Calu3 (cell line): ENCODE measurements around the gene IQCC. TPM values are rescaled to one million over a fixed set of nuclear protein-coding genes. Genes with fewer than 3 reads are reported as not detected.

Experiments used
- BruUV-seq: library from RNA; stranded (reverse); fragments of 400-500 nt; replicated peaks from 2 replicates; lab custom pipeline; 2021; lab: Mats Ljungman, UMichigan
- CTCF ChIA-PET: fragments of 300-600 bp; sonication (Branson Sonifier 250); formaldehyde crosslinking; loops from one replicate; lab custom pipeline; 2022; ENCODE audit warnings: antibody characterized with exemption; lab: Charles Lee
- DNase-seq: peaks from one replicate; pipeline ENCODE4 v3.0.0; 2022
- H3K27ac Mint-ChIP-seq: one replicate; pipeline ENCODE4 v1.8.0; 2022; ENCODE audit warnings: mixed read lengths; ENCODE audit not compliant: unreplicated experiment
- H3K27me3 Mint-ChIP-seq: one replicate; pipeline ENCODE4 v1.8.0; 2022; ENCODE audit warnings: mixed read lengths; ENCODE audit not compliant: unreplicated experiment
- H3K36me3 Mint-ChIP-seq: one replicate; pipeline ENCODE4 v1.8.0; 2022; ENCODE audit warnings: mild to moderate bottlenecking, moderate library complexity, mixed read lengths; ENCODE audit not compliant: insufficient read depth, unreplicated experiment
- H3K4me1 Mint-ChIP-seq: one replicate; pipeline ENCODE4 v1.8.0; 2022; ENCODE audit warnings: mild to moderate bottlenecking, low read depth, mixed read lengths; ENCODE audit not compliant: unreplicated experiment
- H3K4me3 Mint-ChIP-seq: one replicate; pipeline ENCODE4 v1.8.0; 2022; ENCODE audit warnings: mild to moderate bottlenecking, low read depth, moderate library complexity, mixed read lengths; ENCODE audit not compliant: unreplicated experiment
- H3K9me3 Mint-ChIP-seq: one replicate; pipeline ENCODE4 v1.8.0; 2022; ENCODE audit warnings: low read depth, mixed read lengths; ENCODE audit not compliant: unreplicated experiment
- intact Hi-C: fragments of 100-400 bp; cut with micrococcal nuclease; formaldehyde crosslinking; loops from one replicate; pipeline ENCODE4 v1.10.0; 2022; ENCODE audit not compliant: unreplicated experiment
- total RNA-seq: library from RNA; stranded (reverse); gene quantifications from 2 replicates; pipeline ENCODE4 v1.2.3, GENCODE V29; 2022
- TF ChIP-seq, protein P1 (sequence below): fragments of 200-600 bp; IDR thresholded peaks from one replicate; pipeline ENCODE4 v1.8.0; 2022; ENCODE audit warnings: antibody characterized with exemption; ENCODE audit not compliant: unreplicated experiment

IQCC gene
- total RNA-seq, 1 experiment from 2014 or later, result 7.6 TPM

DNA sequence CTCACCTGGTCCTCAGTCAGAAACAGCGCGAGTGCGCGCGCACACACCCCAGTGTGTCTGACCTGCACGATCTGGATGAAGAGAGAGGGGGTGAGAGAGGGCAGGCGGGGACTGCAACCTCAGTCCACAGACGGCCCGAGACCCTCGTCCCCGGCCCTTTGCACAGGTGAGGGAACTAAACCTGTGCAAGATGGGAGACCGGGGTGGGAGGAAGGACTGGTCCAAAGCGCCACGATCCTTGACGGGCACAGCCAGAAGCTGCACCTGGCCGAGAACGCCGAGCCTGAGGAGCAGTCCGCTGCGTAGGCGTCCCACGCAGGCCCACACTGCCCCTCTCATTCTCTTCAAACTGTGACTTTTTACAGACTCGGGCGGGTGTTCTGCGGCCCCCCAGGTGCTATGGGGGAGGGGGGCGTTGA lies 519 bp upstream of the IQCC start:
- Mint-ChIP-seq H3K27ac (peak overlapping the region; percentile 86), H3K4me1 (peaks cover 25% of the 10 kb centered on the region), H3K36me3 (peaks cover 70% of the 10 kb centered on the region), H3K4me3 (peak overlapping the region; percentile 86), H3K27me3 (no peaks in the 10 kb centered on the region), H3K9me3 (no peaks in the 10 kb centered on the region)
- CTCF ChIA-PET, result interaction anchor here (0.6 to 0.7 kb wide), 2 partner anchors 27 to 142 kb away, joined by 3 read pairs; no protein-coding TSS in a partner anchor
- intact Hi-C loops, result no loop called here
- DNase-seq, result peak; percentile 13
- TF ChIP-seq, protein P1, sequence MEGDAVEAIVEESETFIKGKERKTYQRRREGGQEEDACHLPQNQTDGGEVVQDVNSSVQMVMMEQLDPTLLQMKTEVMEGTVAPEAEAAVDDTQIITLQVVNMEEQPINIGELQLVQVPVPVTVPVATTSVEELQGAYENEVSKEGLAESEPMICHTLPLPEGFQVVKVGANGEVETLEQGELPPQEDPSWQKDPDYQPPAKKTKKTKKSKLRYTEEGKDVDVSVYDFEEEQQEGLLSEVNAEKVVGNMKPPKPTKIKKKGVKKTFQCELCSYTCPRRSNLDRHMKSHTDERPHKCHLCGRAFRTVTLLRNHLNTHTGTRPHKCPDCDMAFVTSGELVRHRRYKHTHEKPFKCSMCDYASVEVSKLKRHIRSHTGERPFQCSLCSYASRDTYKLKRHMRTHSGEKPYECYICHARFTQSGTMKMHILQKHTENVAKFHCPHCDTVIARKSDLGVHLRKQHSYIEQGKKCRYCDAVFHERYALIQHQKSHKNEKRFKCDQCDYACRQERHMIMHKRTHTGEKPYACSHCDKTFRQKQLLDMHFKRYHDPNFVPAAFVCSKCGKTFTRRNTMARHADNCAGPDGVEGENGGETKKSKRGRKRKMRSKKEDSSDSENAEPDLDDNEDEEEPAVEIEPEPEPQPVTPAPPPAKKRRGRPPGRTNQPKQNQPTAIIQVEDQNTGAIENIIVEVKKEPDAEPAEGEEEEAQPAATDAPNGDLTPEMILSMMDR, result no peak
- BruUV-seq, result no TSS peak

DNA sequence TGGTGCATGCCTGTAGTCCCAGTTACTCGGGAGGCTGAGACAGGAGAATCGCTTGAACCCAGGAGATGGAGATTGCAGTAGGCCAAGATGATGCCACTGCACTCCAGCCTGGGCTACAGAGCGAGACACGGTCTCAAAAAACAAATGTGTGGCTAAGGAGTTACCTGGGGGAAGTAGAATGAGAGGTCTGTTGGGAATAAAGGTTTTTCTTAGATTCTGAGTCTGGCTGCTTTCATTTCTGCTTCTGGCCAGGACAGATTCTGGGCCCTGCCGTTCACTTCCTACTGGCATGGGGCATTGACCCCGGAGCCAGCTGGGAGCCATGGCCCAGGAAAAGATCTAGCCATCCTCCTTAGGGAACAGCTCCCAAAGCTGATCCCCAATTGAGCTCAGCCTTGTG lies 3.0 kb downstream of the IQCC start:
- DNase-seq, result no peak
- Mint-ChIP-seq H3K36me3 (peaks cover 69% of the 10 kb centered on the region), H3K4me1 (peaks cover 10% of the 10 kb centered on the region), H3K27ac (peak overlapping the region; percentile 72), H3K27me3 (no peaks in the 10 kb centered on the region), H3K9me3 (no peaks in the 10 kb centered on the region), H3K4me3 (no peak overlapping the region)
- intact Hi-C loops, result no loop called here
- BruUV-seq, result no TSS peak
- TF ChIP-seq, protein P1, result no peak
- CTCF ChIA-PET, result no interaction called here

DNA sequence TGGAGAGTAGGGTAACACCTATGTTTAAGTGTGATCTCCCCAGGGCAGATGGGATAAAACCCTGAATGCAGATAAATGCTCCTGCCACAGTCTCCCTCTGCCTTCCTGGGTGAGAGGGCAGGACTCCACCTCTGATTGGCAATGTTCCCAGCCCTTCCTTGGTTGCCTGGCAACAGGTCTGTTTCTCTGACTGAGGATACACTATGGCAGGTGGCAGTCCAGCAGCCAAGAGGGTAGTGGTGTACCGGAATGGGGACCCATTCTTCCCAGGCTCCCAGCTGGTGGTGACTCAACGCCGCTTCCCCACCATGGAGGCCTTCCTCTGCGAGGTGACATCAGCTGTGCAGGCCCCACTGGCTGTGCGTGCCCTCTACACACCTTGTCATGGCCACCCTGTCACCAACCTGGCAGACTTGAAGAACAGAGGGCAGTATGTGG lies 3.4 kb downstream of the IQCC start, which contains the start of gene DCDC2B:
Gene DCDC2B, plus strand, starts transcription at position 199 of the 438 bp plus-strand sequence. Its CDS starts 5 bp downstream, at position 204.
- DNase-seq, result peak; percentile 91
- peak within 1 kb of the TSS; percentile 72 for H3K27ac Mint-ChIP-seq
- no TSS peak for BruUV-seq
- H3K4me3 Mint-ChIP-seq, result no peak within 1 kb of the TSS
- peaks cover 10% of the 10 kb centered on the region for H3K4me1 Mint-ChIP-seq
- CTCF ChIA-PET, result interaction anchor here (0.5 kb wide), 1 partner anchor 753 kb away, joined by 3 read pairs; no protein-coding TSS in a partner anchor
- H3K36me3 Mint-ChIP-seq, result peaks cover 72% of the 10 kb centered on the region
- TF ChIP-seq, protein P1, result no peak
- H3K27me3 Mint-ChIP-seq, result no peaks in the 10 kb centered on the region
- intact Hi-C loops, result no loop called here
- H3K9me3 Mint-ChIP-seq, result no peaks in the 10 kb centered on the region

DNA sequence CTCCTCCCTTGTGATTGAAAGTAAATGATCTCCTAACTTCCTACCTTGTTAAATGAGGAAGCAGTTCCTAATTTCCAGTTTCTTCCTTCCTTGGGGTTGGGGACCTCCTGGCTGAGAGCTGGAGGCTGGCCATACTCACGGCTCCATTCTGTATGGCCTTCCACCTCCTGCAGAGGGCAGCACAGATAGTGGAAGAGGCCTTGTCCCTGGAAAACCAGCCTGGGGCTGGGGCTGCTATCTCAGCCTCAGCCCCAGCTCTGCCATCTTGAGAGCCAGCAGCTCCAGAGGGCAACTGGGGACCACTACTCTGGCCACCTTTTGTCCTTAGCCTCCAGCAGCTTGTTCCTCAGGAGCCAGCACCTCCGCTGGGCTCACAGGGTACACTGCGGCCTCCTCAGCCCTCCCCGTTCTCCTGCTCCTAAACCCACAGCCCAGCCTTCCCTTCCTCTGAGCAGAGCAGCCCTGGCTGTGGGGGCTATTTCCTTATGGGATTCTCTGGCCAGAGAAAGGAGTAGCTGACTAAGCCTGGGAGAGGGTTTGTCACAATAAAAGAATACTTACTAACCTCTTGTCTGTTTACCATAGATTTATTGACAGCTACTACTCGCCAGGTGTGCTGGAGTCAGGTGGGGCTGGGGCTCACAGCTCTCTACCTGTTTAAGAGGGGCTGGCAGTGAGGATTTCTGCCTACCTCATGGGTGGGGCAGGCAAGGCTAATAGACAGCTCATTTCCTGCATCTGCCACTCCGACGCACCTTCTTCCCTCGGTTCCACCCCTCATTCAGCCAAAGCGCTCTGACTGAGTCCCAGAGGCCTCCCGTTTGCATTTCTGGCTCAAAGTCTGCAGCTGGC lies 10.4 kb downstream of the IQCC start:
- CTCF ChIA-PET, result interaction anchor here (0.8 to 2.4 kb wide), 6 partner anchors 20 to 179 kb away, joined by 3 to 13 read pairs (median 6); partner anchors contain the start of gene BSDC1
- no TSS peak for BruUV-seq
- TF ChIP-seq, protein P1, result peak; percentile 68
- Mint-ChIP-seq H3K36me3 (peaks cover 66% of the 10 kb centered on the region), H3K9me3 (no peaks in the 10 kb centered on the region), H3K27me3 (no peaks in the 10 kb centered on the region), H3K4me1 (peaks cover 5% of the 10 kb centered on the region), H3K27ac (no peak overlapping the region), H3K4me3 (no peak overlapping the region)
- DNase-seq, result peak; percentile 74
- intact Hi-C loops, result loop anchor here (1.0 to 5.0 kb wide), 2 partner anchors 100 to 196 kb away; no protein-coding TSS in a partner anchor
